Frontal cortex (tissue), 1 donor: Measurements from ENCODE around the gene BTLA. TPM values are rescaled to one million over a fixed set of nuclear protein-coding genes. Genes with fewer than 3 reads are reported as not detected.

Experiments
- total RNA-seq: library from RNA; depleted of rRNA; stranded (reverse); fragments of >200 nt; gene quantifications from one replicate; pipeline ENCODE4 v1.2.3, GENCODE V29; 2014

The BTLA gene
- total RNA-seq, 1 donor from 2014 or later = under 0.01 TPM

Other genes with a start within 250 kb of the BTLA start
- 0.41 TPM for gene SLC9C1, start 205.3 kb downstream of the BTLA start, total RNA-seq
- 49.7 TPM for gene CD200, start 166.3 kb downstream of the BTLA start, total RNA-seq
- 51.8 TPM for gene ATG3, start 62.5 kb upstream of the BTLA start, total RNA-seq
- 51.4 TPM for gene SLC35A5, start 62.6 kb upstream of the BTLA start, total RNA-seq
- gene CCDC80, start 141.7 kb upstream of the BTLA start, total RNA-seq = 2.9 TPM